ENCODE results near the gene RAP1GDS1. TPM values are rescaled to one million over a fixed set of nuclear protein-coding genes. Genes with fewer than 3 reads are reported as not detected.

Gene RAP1GDS1
- polyA plus RNA-seq, 1 donor (not counting 4 experiments of a cell fraction or from before 2014, with no cell fraction given), result 58.1 TPM

DNA sequence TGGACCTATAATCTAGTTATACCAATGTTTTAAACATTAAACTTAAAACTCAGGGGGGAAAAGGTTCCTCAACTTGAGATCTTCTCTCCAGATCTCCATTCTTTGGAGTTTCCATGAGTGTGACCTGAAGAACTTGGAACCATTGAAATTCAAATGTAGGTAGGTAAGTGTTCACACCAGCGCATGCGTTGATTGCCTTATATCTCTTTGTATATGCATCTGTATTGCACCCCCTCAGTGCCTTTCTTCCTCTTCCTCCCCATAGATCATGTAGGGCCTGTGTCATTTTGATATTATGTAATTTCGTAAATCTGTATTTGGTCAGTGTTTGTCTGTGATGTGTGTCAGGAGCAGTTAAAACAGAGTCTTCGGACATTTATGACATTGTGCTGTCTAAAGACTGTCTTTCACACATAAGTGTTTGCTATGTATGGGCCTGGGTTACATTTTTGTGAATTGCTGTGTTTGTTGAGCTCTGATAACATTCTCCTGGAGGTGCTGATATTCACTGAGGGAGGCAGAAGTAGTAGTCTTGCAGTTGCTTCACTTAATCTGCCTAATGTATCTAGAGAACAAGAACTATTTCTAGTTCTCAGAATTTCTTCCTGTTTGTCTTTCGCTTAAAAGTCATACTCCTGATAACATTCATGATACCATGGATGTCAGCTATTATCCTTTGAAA lies 126.3 kb downstream of the RAP1GDS1 start:
- no peak overlapping the region for H3K4me2 ChIP-seq (ENCODE audit: control insufficient read depth, extremely low read depth, insufficient read depth, low read depth, low read length)
- no peaks in the 10 kb centered on the region for H4K20me1 ChIP-seq (ENCODE audit: control insufficient read depth, extremely low read depth, insufficient read depth, low read length)
- peaks cover 0 to 4% of the 10 kb centered on the region in 2 experiments for H3K36me3 ChIP-seq (ENCODE audit: control insufficient read depth in 2 of 2, extremely low read depth in 1 of 2, insufficient read depth in 2 of 2, low read length in 2 of 2)
- H3K27me3 ChIP-seq (ENCODE audit: control insufficient read depth, extremely low read depth, insufficient read depth, low read length), result no peaks in the 10 kb centered on the region
- no peaks in the 10 kb centered on the region for H3K9me1 ChIP-seq (ENCODE audit: control insufficient read depth, extremely low read depth, insufficient read depth, low read length)
- H3K4me3 ChIP-seq (ENCODE audit: control insufficient read depth in 2 of 3, extremely low read depth in 1 of 3, insufficient read depth in 2 of 3, low read depth in 1 of 3, low read length in 3 of 3), result no peak overlapping the region
- no peak overlapping the region for H2AFZ ChIP-seq (ENCODE audit: control insufficient read depth, low read length)
- no peaks in the 10 kb centered on the region for H3K9me3 ChIP-seq (ENCODE audit: control insufficient read depth, low read depth, low read length)
- FAIRE-seq (no peak), DNase-seq (ENCODE audit: low read depth, low spot score) (no peak)
- dilution Hi-C loops (cut with MboI; ENCODE audit: extremely low pct_ligation_motif_present, low sequenced_read_pairs), result no loop called here
- TF ChIP-seq EZH2 (IDR thresholded peaks at IDR 0.05; ENCODE audit: low read length), result no peak
- TF ChIP-seq, protein P1, sequence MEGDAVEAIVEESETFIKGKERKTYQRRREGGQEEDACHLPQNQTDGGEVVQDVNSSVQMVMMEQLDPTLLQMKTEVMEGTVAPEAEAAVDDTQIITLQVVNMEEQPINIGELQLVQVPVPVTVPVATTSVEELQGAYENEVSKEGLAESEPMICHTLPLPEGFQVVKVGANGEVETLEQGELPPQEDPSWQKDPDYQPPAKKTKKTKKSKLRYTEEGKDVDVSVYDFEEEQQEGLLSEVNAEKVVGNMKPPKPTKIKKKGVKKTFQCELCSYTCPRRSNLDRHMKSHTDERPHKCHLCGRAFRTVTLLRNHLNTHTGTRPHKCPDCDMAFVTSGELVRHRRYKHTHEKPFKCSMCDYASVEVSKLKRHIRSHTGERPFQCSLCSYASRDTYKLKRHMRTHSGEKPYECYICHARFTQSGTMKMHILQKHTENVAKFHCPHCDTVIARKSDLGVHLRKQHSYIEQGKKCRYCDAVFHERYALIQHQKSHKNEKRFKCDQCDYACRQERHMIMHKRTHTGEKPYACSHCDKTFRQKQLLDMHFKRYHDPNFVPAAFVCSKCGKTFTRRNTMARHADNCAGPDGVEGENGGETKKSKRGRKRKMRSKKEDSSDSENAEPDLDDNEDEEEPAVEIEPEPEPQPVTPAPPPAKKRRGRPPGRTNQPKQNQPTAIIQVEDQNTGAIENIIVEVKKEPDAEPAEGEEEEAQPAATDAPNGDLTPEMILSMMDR (optimal IDR thresholded peaks at IDR 0.05 in 1 of 3, IDR thresholded peaks at IDR 0.05 in 1 of 3, conservative IDR thresholded peaks at IDR 0.05 in 1 of 3; ENCODE audit: extremely low read depth in 1 of 3, insufficient read depth in 2 of 3, low read length in 3 of 3), result no peak
- H3K4me1 ChIP-seq (ENCODE audit: control insufficient read depth, extremely low read depth, insufficient read depth, low read length), result no peaks in the 10 kb centered on the region
- no peak overlapping the region for H3K9ac ChIP-seq (ENCODE audit: control insufficient read depth, extremely low read depth, insufficient read depth, low read length)
- no peak overlapping the region for H3K27ac ChIP-seq (ENCODE audit: control insufficient read depth, insufficient read depth, low read length)
- no peaks in the 10 kb centered on the region for H3K79me2 ChIP-seq (ENCODE audit: control insufficient read depth, insufficient read depth, low read length)

DNA sequence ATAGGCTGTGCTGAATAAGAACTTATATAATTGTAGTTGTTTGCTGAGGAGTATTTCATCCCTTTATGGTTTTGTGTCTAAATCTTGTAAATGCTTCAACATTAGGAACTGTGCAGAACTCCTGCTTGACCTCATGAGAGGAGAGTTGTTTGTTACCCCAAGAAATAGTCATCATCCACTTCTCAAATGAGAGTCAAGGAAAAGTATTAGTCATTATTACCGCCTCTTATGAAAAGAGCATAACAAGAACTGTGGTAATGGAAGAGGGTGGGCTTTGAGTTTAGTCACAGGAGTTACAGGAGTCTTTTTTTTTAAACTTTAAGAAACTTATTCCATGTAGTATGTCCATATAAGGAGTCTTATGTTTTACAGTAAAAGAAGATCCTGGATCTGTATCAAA lies 132.9 kb downstream of the RAP1GDS1 start:
- FAIRE-seq (no peak), DNase-seq (ENCODE audit: low read depth, low spot score) (no peak)
- Histone ChIP-seq H3K4me2 (ENCODE audit: control insufficient read depth, extremely low read depth, insufficient read depth, low read depth, low read length) (no peak overlapping the region), H3K9ac (ENCODE audit: control insufficient read depth, extremely low read depth, insufficient read depth, low read length) (no peak overlapping the region), H3K9me3 (ENCODE audit: control insufficient read depth, low read depth, low read length) (no peaks in the 10 kb centered on the region), H3K79me2 (ENCODE audit: control insufficient read depth, insufficient read depth, low read length) (no peaks in the 10 kb centered on the region), H3K4me3 (ENCODE audit: control insufficient read depth in 2 of 3, extremely low read depth in 1 of 3, insufficient read depth in 2 of 3, low read depth in 1 of 3, low read length in 3 of 3) (no peak overlapping the region), H3K4me1 (ENCODE audit: control insufficient read depth, extremely low read depth, insufficient read depth, low read length) (no peaks in the 10 kb centered on the region), H3K27me3 (ENCODE audit: control insufficient read depth, extremely low read depth, insufficient read depth, low read length) (no peaks in the 10 kb centered on the region), H3K36me3 (ENCODE audit: control insufficient read depth in 2 of 2, extremely low read depth in 1 of 2, insufficient read depth in 2 of 2, low read length in 2 of 2) (peaks cover 0 to 4% of the 10 kb centered on the region in 2 experiments), H3K9me1 (ENCODE audit: control insufficient read depth, extremely low read depth, insufficient read depth, low read length) (no peaks in the 10 kb centered on the region), H3K27ac (ENCODE audit: control insufficient read depth, insufficient read depth, low read length) (no peak overlapping the region), H4K20me1 (ENCODE audit: control insufficient read depth, extremely low read depth, insufficient read depth, low read length) (no peaks in the 10 kb centered on the region), H2AFZ (ENCODE audit: control insufficient read depth, low read length) (no peak overlapping the region)
- TF ChIP-seq, protein P1 (optimal IDR thresholded peaks at IDR 0.05 in 1 of 3, IDR thresholded peaks at IDR 0.05 in 1 of 3, conservative IDR thresholded peaks at IDR 0.05 in 1 of 3; ENCODE audit: extremely low read depth in 1 of 3, insufficient read depth in 2 of 3, low read length in 3 of 3), result no peak
- no peak for TF ChIP-seq EZH2 (IDR thresholded peaks at IDR 0.05; ENCODE audit: low read length)
- dilution Hi-C loops (cut with MboI; ENCODE audit: extremely low pct_ligation_motif_present, low sequenced_read_pairs), result no loop called here
